ENCODE measurements around the gene RALGAPA2. TPM values are rescaled to one million over a fixed set of nuclear protein-coding genes. Genes with fewer than 3 reads are reported as not detected.

RALGAPA2 gene
- polyA plus RNA-seq, 1 of the 3 experiments (the other 2 are of a cell fraction), result 1.0 TPM

GRCh38 chr20:20643927-20644326 lies 68.5 kb downstream of the RALGAPA2 start:
- peaks cover 0 to 6% of the 10 kb centered on the region in 2 experiments; a peak in 2 of 4 replicates for H3K4me1 ChIP-seq (ENCODE audit: control insufficient read depth in 1 of 2, insufficient read depth in 2 of 2, low read depth in 1 of 2, low read length in 1 of 2)
- no peaks in the 10 kb centered on the region for H3K27me3 ChIP-seq (ENCODE audit: insufficient read depth)
- peaks cover 0 to 2% of the 10 kb centered on the region in 2 experiments for H3K36me3 ChIP-seq (replicated peaks in 1 of 2; ENCODE audit: control insufficient read depth in 1 of 2, insufficient read depth in 2 of 2, low read length in 1 of 2)
- no peak overlapping the region for H3K27ac ChIP-seq (ENCODE audit: low read depth in 2 of 2, low read length in 1 of 2)
- no peaks in the 10 kb centered on the region for H3K79me2 ChIP-seq (ENCODE audit: insufficient read depth)
- TF ChIP-seq TAF1 (IDR thresholded peaks at IDR 0.05; ENCODE audit: borderline replicate concordance, low read depth, low read length), result no peak
- no peak for TF ChIP-seq RAD21 (IDR thresholded peaks at IDR 0.05; ENCODE audit: low read length)
- TF ChIP-seq, protein P1, sequence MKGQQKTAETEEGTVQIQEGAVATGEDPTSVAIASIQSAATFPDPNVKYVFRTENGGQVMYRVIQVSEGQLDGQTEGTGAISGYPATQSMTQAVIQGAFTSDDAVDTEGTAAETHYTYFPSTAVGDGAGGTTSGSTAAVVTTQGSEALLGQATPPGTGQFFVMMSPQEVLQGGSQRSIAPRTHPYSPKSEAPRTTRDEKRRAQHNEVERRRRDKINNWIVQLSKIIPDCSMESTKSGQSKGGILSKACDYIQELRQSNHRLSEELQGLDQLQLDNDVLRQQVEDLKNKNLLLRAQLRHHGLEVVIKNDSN (IDR thresholded peaks at IDR 0.05; ENCODE audit: borderline replicate concordance, low read depth), result no peak
- no peak for TF ChIP-seq NRF1 (IDR thresholded peaks at IDR 0.05; ENCODE audit: low read depth, low read length)
- no peak for TF ChIP-seq TCF12 (IDR thresholded peaks at IDR 0.05)
- TF ChIP-seq PBX3 (IDR thresholded peaks at IDR 0.05), result no peak
- no peak for TF ChIP-seq SMC3 (IDR thresholded peaks at IDR 0.05; ENCODE audit: low read depth, low read length)
- no peak for TF ChIP-seq EZH2phosphoT487 (IDR thresholded peaks at IDR 0.05; ENCODE audit: borderline replicate concordance, low read depth)
- no peak for TF ChIP-seq POLR2AphosphoS5 (IDR thresholded peaks at IDR 0.05; ENCODE audit: low read depth, low read length)
- TF ChIP-seq MEF2A (IDR thresholded peaks at IDR 0.05; ENCODE audit: borderline replicate concordance, low read depth), result no peak
- no peak for TF ChIP-seq FOXM1 (IDR thresholded peaks at IDR 0.05; ENCODE audit: low read depth)
- no peak for TF ChIP-seq RXRA (IDR thresholded peaks at IDR 0.05; ENCODE audit: borderline replicate concordance, low read depth)
- no peak for TF ChIP-seq FOSL2 (IDR thresholded peaks at IDR 0.05; ENCODE audit: borderline replicate concordance, low read depth)
- no peak for TF ChIP-seq EP300 (IDR thresholded peaks at IDR 0.05; ENCODE audit: borderline replicate concordance in 1 of 2, low read depth in 1 of 2, low read length in 1 of 2)
- TF ChIP-seq, protein P2, sequence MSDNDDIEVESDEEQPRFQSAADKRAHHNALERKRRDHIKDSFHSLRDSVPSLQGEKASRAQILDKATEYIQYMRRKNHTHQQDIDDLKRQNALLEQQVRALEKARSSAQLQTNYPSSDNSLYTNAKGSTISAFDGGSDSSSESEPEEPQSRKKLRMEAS (IDR thresholded peaks at IDR 0.05; ENCODE audit: low read depth), result no peak
- TF ChIP-seq CHD2 (IDR thresholded peaks at IDR 0.05; ENCODE audit: low read length, partially characterized antibody), result no peak
- TF ChIP-seq CTCF (IDR thresholded peaks at IDR 0.05), result no peak
- TF ChIP-seq USF2 (IDR thresholded peaks at IDR 0.05; ENCODE audit: borderline replicate concordance, low read depth, low read length), result no peak
- no peak overlapping the region for H3K4me3 ChIP-seq (ENCODE audit: low read depth in 2 of 2, low read length in 1 of 2)
- no peak overlapping the region for H3K4me2 ChIP-seq
- no peaks in the 10 kb centered on the region for H3F3A ChIP-seq (replicated peaks; ENCODE audit: insufficient read depth)
- H4K20me1 ChIP-seq (ENCODE audit: insufficient read depth), result no peaks in the 10 kb centered on the region
- no peaks in the 10 kb centered on the region for H3K9me3 ChIP-seq
- no peak for DNase-seq
- H3K9me2 ChIP-seq, result no peaks in the 10 kb centered on the region
- CTCF ChIA-PET, result interaction anchor here (0.6 kb wide), 1 partner anchor 909 kb away, joined by 3 read pairs; no protein-coding TSS in a partner anchor
- POLR2A ChIA-PET, result no interaction called here
- WGBS (ENCODE audit: low lambda C conversion rate), result 88% methylated on average over 3 of the region's 3 CpGs
- H2AFZ ChIP-seq (ENCODE audit: low read depth), result no peak overlapping the region
- H3K9ac ChIP-seq, result no peak overlapping the region
